ENCODE measurements around the gene TMEM219.

The TMEM219 gene

GRCh38 chr16:29983420-29984136 is 21.7 kb downstream of the TMEM219 start:
- H3K4me3 ChIP-seq (replicated peaks; ENCODE audit: low read depth, low read length): no peak overlapping the region

GRCh38 chr16:29984137-29984763 is 22.4 kb downstream of the TMEM219 start:
- TF ChIP-seq CTCF (IDR thresholded peaks at IDR 0.05; ENCODE audit: low read length, missing control alignments): no peak
- H3K4me3 ChIP-seq (replicated peaks; ENCODE audit: low read depth, low read length): no peak overlapping the region

More at GRCh38 chr16:29983420-29984136, 21.7 kb downstream of the TMEM219 start:
- no peak for TF ChIP-seq CTCF (IDR thresholded peaks at IDR 0.05; ENCODE audit: low read length, missing control alignments)
- no peak for DNase-seq (ENCODE audit: low read depth)

GRCh38 chr16:29984764-29985147 is 22.9 kb downstream of the TMEM219 start:
- H3K4me3 ChIP-seq (replicated peaks; ENCODE audit: low read depth, low read length): no peak overlapping the region
- DNase-seq (ENCODE audit: low read depth): no peak
- TF ChIP-seq CTCF (IDR thresholded peaks at IDR 0.05; ENCODE audit: low read length, missing control alignments): no peak

More at GRCh38 chr16:29984137-29984763, 22.4 kb downstream of the TMEM219 start:
- no peak for DNase-seq (ENCODE audit: low read depth)

GRCh38 chr16:29985271-29985811 is 23.5 kb downstream of the TMEM219 start:
- no peak for TF ChIP-seq CTCF (IDR thresholded peaks at IDR 0.05; ENCODE audit: low read length, missing control alignments)
- no peak overlapping the region for H3K4me3 ChIP-seq (replicated peaks; ENCODE audit: low read depth, low read length)
- no peak for DNase-seq (ENCODE audit: low read depth)

GRCh38 chr16:29986231-29986630 is 24.4 kb downstream of the TMEM219 start:
- DNase-seq (ENCODE audit: low read depth): no peak
- no peak for TF ChIP-seq CTCF (IDR thresholded peaks at IDR 0.05; ENCODE audit: low read length, missing control alignments)
- no peak overlapping the region for H3K4me3 ChIP-seq (replicated peaks; ENCODE audit: low read depth, low read length)

GRCh38 chr16:29986931-29987330 is 25.1 kb downstream of the TMEM219 start:
- no peak overlapping the region for H3K4me3 ChIP-seq (replicated peaks; ENCODE audit: low read depth, low read length)
- no peak for DNase-seq (ENCODE audit: low read depth)
- no peak for TF ChIP-seq CTCF (IDR thresholded peaks at IDR 0.05; ENCODE audit: low read length, missing control alignments)
